HCT116 (cell line): Measurements from ENCODE around the gene KLHDC10. TPM values are rescaled to one million over a fixed set of nuclear protein-coding genes. Genes with fewer than 3 reads are reported as not detected.

ENCODE experiments used
- ATAC-seq: fragments of 200-7000 bp; cut with Tn5 transposase; 2 replicates; pipeline ENCODE4 v1.9.1; 2020; ENCODE audit warnings: mild to moderate bottlenecking, moderate library complexity
- BruUV-seq: library from RNA; stranded (reverse); fragments of 400-500 nt; replicated peaks from 2 replicates; lab custom pipeline; 2021; lab: Mats Ljungman, UMichigan
- CTCF ChIA-PET: fragments of 300-600 bp; sonication (Branson Sonifier 250); formaldehyde crosslinking; loops from one replicate; lab custom pipeline; 2021; ENCODE audit warnings: antibody characterized with exemption; lab: Charles Lee
- POLR2A ChIA-PET: fragments of 300-600, 350-600 bp; sonication (Branson Sonifier 250); formaldehyde crosslinking; loops from one replicate; lab custom pipeline; 2021; ENCODE audit warnings: antibody characterized with exemption; lab: Charles Lee
- RAD21 ChIA-PET, 2 experiments: fragments of 300-600 bp; sonication (Branson Sonifier 250); formaldehyde crosslinking; loops; one replicate each; lab custom pipeline; 2023; ENCODE audit warnings: low total read pairs in 2 of 2; ENCODE audit not compliant: uncharacterized antibody in 2 of 2, unreplicated experiment in 2 of 2, low non-redundant PET in 1 of 2; lab: Charles Lee
- DNase-seq: peaks from one replicate; pipeline ENCODE4 v3.0.0-alpha.2; 2010; ENCODE audit warnings: low read depth, low spot score
- H2AFZ ChIP-seq: fragments of 200-600 bp; shearing (Covaris generic), sonication (generic); 2 replicates; pipeline ENCODE4 v1.6.1; 2017; ENCODE audit warnings: low read depth, mixed run types, mixed read lengths, antibody characterized with exemption, low read length; ENCODE audit not compliant: poor library complexity, severe bottlenecking
- H3K27ac ChIP-seq: 2 replicates; pipeline ENCODE4 v1.5.1; 2012; ENCODE audit warnings: low read depth, low read length
- H3K27me3 ChIP-seq: fragments of 200-600 bp; sonication (generic); 2 replicates; pipeline ENCODE4 v1.6.1; 2016; ENCODE audit warnings: mixed run types, low read length, mixed read lengths; ENCODE audit not compliant: insufficient read depth
- H3K36me3 ChIP-seq, 2 experiments: fragments of 200-500 bp in 1 of 2; fragments of 200-600 bp in 1 of 2; sonication (Bioruptor generic) in 1 of 2; sonication (generic) in 1 of 2; 2 replicates each; pipeline versions ENCODE4 v1.5.1 to v1.6.1; 2014 to 2016; ENCODE audit warnings: low read length in 2 of 2, inconsistent platforms in 1 of 2, mixed read lengths in 1 of 2, mixed run types in 1 of 2; ENCODE audit not compliant: insufficient read depth in 2 of 2, control insufficient read depth in 1 of 2
- H3K4me1 ChIP-seq, 2 experiments: fragments of 200-600 bp in 1 of 2; sonication (generic) in 1 of 2; 2 replicates each; pipeline versions ENCODE4 v1.5.1 to v1.6.1; 2012 to 2017; ENCODE audit warnings: low read length in 2 of 2, inconsistent platforms in 1 of 2, mild to moderate bottlenecking in 1 of 2, mixed read lengths in 1 of 2, mixed run types in 1 of 2, moderate library complexity in 1 of 2; ENCODE audit not compliant: insufficient read depth in 2 of 2, control insufficient read depth in 1 of 2
- H3K4me2 ChIP-seq: fragments of 200-600 bp; sonication (generic); 2 replicates; pipeline ENCODE4 v1.6.1; 2017; ENCODE audit warnings: mixed run types, low read length, mixed read lengths
- H3K4me3 ChIP-seq, 2 experiments: fragments of 200-600 bp in 1 of 2; sonication (generic) in 1 of 2; replicated peaks in 1 of 2; 2 replicates each; pipeline ENCODE4 v1.5.1; 2011 to 2016; ENCODE audit warnings: low read length in 2 of 2, control low read depth in 1 of 2, low read depth in 1 of 2, mild to moderate bottlenecking in 1 of 2, mixed read lengths in 1 of 2, mixed run types in 1 of 2
- H3K79me2 ChIP-seq: fragments of 200-600 bp; sonication (generic); 2 replicates; pipeline ENCODE4 v1.6.1; 2017; ENCODE audit warnings: mild to moderate bottlenecking, mixed run types, low read length, moderate library complexity, mixed read lengths; ENCODE audit not compliant: insufficient read depth
- H3K9ac ChIP-seq: fragments of 200-600 bp; sonication (generic); 2 replicates; pipeline ENCODE4 v1.6.1; 2016; ENCODE audit warnings: low read length, mixed read lengths
- H3K9me2 ChIP-seq: fragments of 200-600 bp; sonication (generic), shearing (Covaris generic); 2 replicates; pipeline ENCODE4 v1.6.1; 2017; ENCODE audit warnings: mixed run types, mild to moderate bottlenecking, moderate library complexity; ENCODE audit not compliant: insufficient read depth
- H3K9me3 ChIP-seq, 2 experiments: fragments of 200-500 bp in 1 of 2; fragments of 200-600 bp in 1 of 2; sonication (Bioruptor generic) in 1 of 2; sonication (generic) in 1 of 2; 2 replicates each; pipeline ENCODE4 v1.6.1; 2014 to 2017; ENCODE audit warnings: low read length in 2 of 2, mixed read lengths in 2 of 2, inconsistent platforms in 1 of 2, low read depth in 1 of 2, mild to moderate bottlenecking in 1 of 2, mixed run types in 1 of 2, moderate library complexity in 1 of 2; ENCODE audit not compliant: control insufficient read depth in 1 of 2, insufficient read depth in 1 of 2
- H4K20me1 ChIP-seq: fragments of 200-600 bp; sonication (generic), shearing (Covaris generic); 2 replicates; pipeline ENCODE4 v1.6.1; 2017; ENCODE audit warnings: mixed run types, mild to moderate bottlenecking, moderate library complexity; ENCODE audit not compliant: insufficient read depth
- CEBPB ChIP-seq: IDR thresholded peaks from 2 replicates; pipeline ENCODE4 v1.6.1; 2012; ENCODE audit warnings: low read depth
- EGR1 ChIP-seq: IDR thresholded peaks from 2 replicates; pipeline ENCODE4 v1.6.1; 2012; ENCODE audit warnings: low read depth
- EZH2phosphoT487 ChIP-seq: fragments of 200-600 bp; IDR thresholded peaks from 2 replicates; pipeline ENCODE4 v1.6.1; 2018; ENCODE audit warnings: antibody characterized with exemption, borderline replicate concordance
- FOSL1 ChIP-seq: IDR thresholded peaks from 2 replicates; pipeline ENCODE4 v1.6.1; 2012; ENCODE audit warnings: low read depth
- POLR2A ChIP-seq: IDR thresholded peaks from 2 replicates; pipeline ENCODE4 v1.7.0; 2011; ENCODE audit warnings: borderline replicate concordance; ENCODE audit not compliant: insufficient read depth, insufficient read length; ENCODE audit errors: extremely low read depth
- POLR2AphosphoS5 ChIP-seq: IDR thresholded peaks from 2 replicates; pipeline ENCODE4 v1.6.1; 2011; ENCODE audit warnings: mild to moderate bottlenecking, low read depth, low read length, moderate library complexity
- RAD21 ChIP-seq: IDR thresholded peaks from 2 replicates; pipeline ENCODE4 v1.6.1; 2012; ENCODE audit warnings: low read depth, mild to moderate bottlenecking
- SP1 ChIP-seq: IDR thresholded peaks from 2 replicates; pipeline ENCODE4 v1.6.1; 2012; ENCODE audit warnings: low read depth
- SRF ChIP-seq: IDR thresholded peaks from 2 replicates; pipeline ENCODE4 v1.6.1; 2012; ENCODE audit warnings: low read depth
- TCF7L2 ChIP-seq: IDR thresholded peaks from 2 replicates; pipeline ENCODE4 v1.7.0; 2011; ENCODE audit warnings: borderline replicate concordance, inconsistent platforms; ENCODE audit not compliant: insufficient read depth, insufficient read length; ENCODE audit errors: extremely low read depth
- YY1 ChIP-seq: IDR thresholded peaks from 2 replicates; pipeline ENCODE4 v1.6.1; 2011; ENCODE audit warnings: low read length, low read depth, moderate library complexity, mild to moderate bottlenecking; ENCODE audit not compliant: insufficient replicate concordance; ENCODE audit errors: extremely low read depth
- ZFX ChIP-seq: fragments of 450-650 bp; IDR thresholded peaks from 2 replicates; pipeline ENCODE4 v1.6.1; 2017
- ZNF274 ChIP-seq: fragments of 200-500 bp; sonication (Bioruptor generic); IDR thresholded peaks from 2 replicates; pipeline ENCODE4 v1.6.1; 2014; ENCODE audit warnings: mild to moderate bottlenecking, low read depth, low read length, inconsistent platforms
- intact Hi-C: fragments of 100-400 bp; cut with micrococcal nuclease; formaldehyde crosslinking; loops from 2 replicates; pipeline ENCODE4 v1.10.0; 2022
- total RNA-seq: library from RNA; stranded (reverse); gene quantifications from one replicate; pipeline ENCODE4 v1.2.1, GENCODE V29; 2021; ENCODE audit not compliant: unreplicated experiment
- TF ChIP-seq, protein P1 (sequence below): IDR thresholded peaks from 2 replicates; pipeline ENCODE4 v1.6.1; 2012
- TF ChIP-seq, protein P2 (sequence below): IDR thresholded peaks from 2 replicates; pipeline ENCODE4 v1.6.1; 2012; ENCODE audit warnings: low read depth
- TF ChIP-seq, protein P3 (sequence below), 3 experiments: fragments of 200-600 bp in 1 of 3; sonication (generic) in 1 of 3; IDR thresholded peaks in 2 of 3; conservative IDR thresholded peaks in 1 of 3; 2 replicates each; pipeline ENCODE4 v1.5.1; 2012 to 2017; ENCODE audit warnings: low read depth in 2 of 3, low read length in 2 of 3, antibody characterized with exemption in 1 of 3, borderline replicate concordance in 1 of 3, control low read depth in 1 of 3, mild to moderate bottlenecking in 1 of 3, mixed read lengths in 1 of 3, mixed run types in 1 of 3, moderate library complexity in 1 of 3; ENCODE audit not compliant: insufficient read depth in 1 of 3

Gene KLHDC10
- total RNA-seq, 1 experiment from 2014 or later, result 25.8 TPM

DNA sequence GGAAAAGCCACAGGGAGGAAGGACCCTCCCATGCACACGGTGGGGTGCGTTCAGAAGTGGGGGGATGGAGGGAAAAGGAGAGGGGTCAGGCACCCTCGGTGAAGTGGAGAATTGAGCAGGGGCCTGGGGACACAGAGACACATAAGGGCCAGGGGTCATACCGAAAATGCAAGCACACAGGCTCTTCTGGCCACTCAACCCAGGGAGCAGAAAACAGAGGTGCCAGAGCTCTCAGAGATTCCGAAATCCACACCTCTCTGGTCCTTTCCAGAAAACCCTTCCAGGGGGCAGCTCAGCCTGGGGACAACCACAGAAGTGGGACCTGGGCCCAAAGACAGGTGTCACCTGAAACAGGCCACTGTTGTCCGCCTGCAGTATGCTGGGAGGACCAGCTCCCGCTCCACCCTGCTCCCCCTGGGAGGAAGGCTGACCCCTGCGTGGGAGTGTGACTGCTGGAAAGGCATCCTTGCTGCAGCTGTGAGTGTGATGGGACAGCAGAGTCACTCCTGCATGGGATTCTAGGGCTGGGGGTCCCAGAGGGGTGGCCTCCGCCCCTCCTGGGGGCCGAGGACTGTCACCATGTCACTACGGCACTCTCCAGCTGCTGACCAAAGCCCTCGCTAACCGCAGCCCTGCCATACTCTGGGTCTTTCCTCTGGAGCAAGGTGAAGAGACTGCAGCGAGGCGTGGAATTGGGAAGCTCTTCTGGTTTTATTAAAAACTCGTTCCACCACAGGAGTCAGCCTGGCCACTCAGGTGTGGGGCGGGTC lies 71.7 kb downstream of the KLHDC10 start:
- no peak for ATAC-seq
- H4K20me1 ChIP-seq, result no peaks in the 10 kb centered on the region
- no peaks in the 10 kb centered on the region for H3K79me2 ChIP-seq
- no peak overlapping the region for H3K4me2 ChIP-seq
- no peak for DNase-seq
- no peak overlapping the region for H2AFZ ChIP-seq
- intact Hi-C loops, result no loop called here
- ChIA-PET RAD21 (no interaction called here), POLR2A (no interaction called here), CTCF (no interaction called here)
- H3K4me1 ChIP-seq, result peaks cover 18 to 30% of the 10 kb centered on the region in 2 experiments
- no peaks in the 10 kb centered on the region for H3K36me3 ChIP-seq
- no peak overlapping the region for H3K9ac ChIP-seq
- H3K27ac ChIP-seq, result no peak overlapping the region
- TF ChIP-seq, protein P1, sequence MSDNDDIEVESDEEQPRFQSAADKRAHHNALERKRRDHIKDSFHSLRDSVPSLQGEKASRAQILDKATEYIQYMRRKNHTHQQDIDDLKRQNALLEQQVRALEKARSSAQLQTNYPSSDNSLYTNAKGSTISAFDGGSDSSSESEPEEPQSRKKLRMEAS, result no peak
- TF ChIP-seq SRF (no peak), CEBPB (no peak), RAD21 (no peak), POLR2AphosphoS5 (no peak), ZNF274 (no peak), EZH2phosphoT487 (no peak), YY1 (no peak), ZFX (no peak), TCF7L2 (no peak), SP1 (no peak), EGR1 (no peak), FOSL1 (no peak), POLR2A (no peak)
- TF ChIP-seq, protein P2, sequence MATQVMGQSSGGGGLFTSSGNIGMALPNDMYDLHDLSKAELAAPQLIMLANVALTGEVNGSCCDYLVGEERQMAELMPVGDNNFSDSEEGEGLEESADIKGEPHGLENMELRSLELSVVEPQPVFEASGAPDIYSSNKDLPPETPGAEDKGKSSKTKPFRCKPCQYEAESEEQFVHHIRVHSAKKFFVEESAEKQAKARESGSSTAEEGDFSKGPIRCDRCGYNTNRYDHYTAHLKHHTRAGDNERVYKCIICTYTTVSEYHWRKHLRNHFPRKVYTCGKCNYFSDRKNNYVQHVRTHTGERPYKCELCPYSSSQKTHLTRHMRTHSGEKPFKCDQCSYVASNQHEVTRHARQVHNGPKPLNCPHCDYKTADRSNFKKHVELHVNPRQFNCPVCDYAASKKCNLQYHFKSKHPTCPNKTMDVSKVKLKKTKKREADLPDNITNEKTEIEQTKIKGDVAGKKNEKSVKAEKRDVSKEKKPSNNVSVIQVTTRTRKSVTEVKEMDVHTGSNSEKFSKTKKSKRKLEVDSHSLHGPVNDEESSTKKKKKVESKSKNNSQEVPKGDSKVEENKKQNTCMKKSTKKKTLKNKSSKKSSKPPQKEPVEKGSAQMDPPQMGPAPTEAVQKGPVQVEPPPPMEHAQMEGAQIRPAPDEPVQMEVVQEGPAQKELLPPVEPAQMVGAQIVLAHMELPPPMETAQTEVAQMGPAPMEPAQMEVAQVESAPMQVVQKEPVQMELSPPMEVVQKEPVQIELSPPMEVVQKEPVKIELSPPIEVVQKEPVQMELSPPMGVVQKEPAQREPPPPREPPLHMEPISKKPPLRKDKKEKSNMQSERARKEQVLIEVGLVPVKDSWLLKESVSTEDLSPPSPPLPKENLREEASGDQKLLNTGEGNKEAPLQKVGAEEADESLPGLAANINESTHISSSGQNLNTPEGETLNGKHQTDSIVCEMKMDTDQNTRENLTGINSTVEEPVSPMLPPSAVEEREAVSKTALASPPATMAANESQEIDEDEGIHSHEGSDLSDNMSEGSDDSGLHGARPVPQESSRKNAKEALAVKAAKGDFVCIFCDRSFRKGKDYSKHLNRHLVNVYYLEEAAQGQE, result no peak
- TF ChIP-seq, protein P3, sequence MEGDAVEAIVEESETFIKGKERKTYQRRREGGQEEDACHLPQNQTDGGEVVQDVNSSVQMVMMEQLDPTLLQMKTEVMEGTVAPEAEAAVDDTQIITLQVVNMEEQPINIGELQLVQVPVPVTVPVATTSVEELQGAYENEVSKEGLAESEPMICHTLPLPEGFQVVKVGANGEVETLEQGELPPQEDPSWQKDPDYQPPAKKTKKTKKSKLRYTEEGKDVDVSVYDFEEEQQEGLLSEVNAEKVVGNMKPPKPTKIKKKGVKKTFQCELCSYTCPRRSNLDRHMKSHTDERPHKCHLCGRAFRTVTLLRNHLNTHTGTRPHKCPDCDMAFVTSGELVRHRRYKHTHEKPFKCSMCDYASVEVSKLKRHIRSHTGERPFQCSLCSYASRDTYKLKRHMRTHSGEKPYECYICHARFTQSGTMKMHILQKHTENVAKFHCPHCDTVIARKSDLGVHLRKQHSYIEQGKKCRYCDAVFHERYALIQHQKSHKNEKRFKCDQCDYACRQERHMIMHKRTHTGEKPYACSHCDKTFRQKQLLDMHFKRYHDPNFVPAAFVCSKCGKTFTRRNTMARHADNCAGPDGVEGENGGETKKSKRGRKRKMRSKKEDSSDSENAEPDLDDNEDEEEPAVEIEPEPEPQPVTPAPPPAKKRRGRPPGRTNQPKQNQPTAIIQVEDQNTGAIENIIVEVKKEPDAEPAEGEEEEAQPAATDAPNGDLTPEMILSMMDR (IDR thresholded peaks at IDR 0.05 in 2 of 3, conservative IDR thresholded peaks at IDR 0.05 in 1 of 3; ENCODE audit: borderline replicate concordance in 1 of 3, insufficient read depth in 1 of 3, low read depth in 2 of 3, low read length in 2 of 3), result no peak
- H3K4me3 ChIP-seq, result no peak overlapping the region
- H3K9me2 ChIP-seq, result no peaks in the 10 kb centered on the region
- no peaks in the 10 kb centered on the region for H3K27me3 ChIP-seq
- BruUV-seq, result no TSS peak
- no peaks in the 10 kb centered on the region for H3K9me3 ChIP-seq
